H1 (cell line): ENCODE data around the gene SUCLG2. TPM values are rescaled to one million over a fixed set of nuclear protein-coding genes. Genes with fewer than 3 reads are reported as not detected.

Experiments used
- CTCF ChIA-PET: fragments of 300-600 bp; sonication (Branson Sonifier 250); formaldehyde crosslinking; loops from one replicate; lab custom pipeline; 2021; ENCODE audit not compliant: partially characterized antibody; lab: Charles Lee
- POLR2A ChIA-PET: fragments of 300-600 bp; sonication (Branson Sonifier 250); formaldehyde crosslinking; loops from one replicate; lab custom pipeline; 2021; ENCODE audit warnings: inconsistent platforms; ENCODE audit not compliant: partially characterized antibody; lab: Charles Lee
- DNase-seq, 2 experiments: peaks; one replicate each; pipeline versions ENCODE4 v3.0.0 to v3.0.0-alpha.2; 2010 to 2022; ENCODE audit warnings: low spot score in 2 of 2, low read depth in 1 of 2, mixed read lengths in 1 of 2
- FAIRE-seq: peaks from 2 replicates; lab custom pipeline; 2011; peaks lifted over from hg19 to GRCh38; lab: Jason Lieb, UNC
- H2AFZ ChIP-seq: 2 replicates; pipeline ENCODE4 v1.8.1; 2012; ENCODE audit warnings: low read length, inconsistent platforms
- H2AK5ac ChIP-seq: 2 replicates; pipeline ENCODE4 v1.6.1; 2013; ENCODE audit warnings: low read depth, low read length
- H2BK120ac ChIP-seq: replicated peaks from 2 replicates; pipeline ENCODE3; 2013; ENCODE audit warnings: low read depth, low read length, inconsistent platforms
- H2BK12ac ChIP-seq: 2 replicates; pipeline ENCODE4 v1.6.1; 2013; ENCODE audit warnings: low read depth, low read length
- H2BK15ac ChIP-seq: 2 replicates; pipeline ENCODE4 v1.6.1; 2013; ENCODE audit warnings: low read length
- H2BK20ac ChIP-seq: 2 replicates; pipeline ENCODE4 v1.6.1; 2013; ENCODE audit warnings: low read length
- H2BK5ac ChIP-seq: 2 replicates; pipeline ENCODE4 v1.6.1; 2013; ENCODE audit warnings: low read depth, low read length
- H3K14ac ChIP-seq: 2 replicates; pipeline ENCODE4 v1.6.1; 2013; ENCODE audit warnings: inconsistent platforms; ENCODE audit not compliant: insufficient read length
- H3K18ac ChIP-seq: 2 replicates; pipeline ENCODE4 v1.6.1; 2013; ENCODE audit warnings: low read length; ENCODE audit errors: extremely low read depth
- H3K23ac ChIP-seq: 2 replicates; pipeline ENCODE4 v1.6.1; 2013; ENCODE audit warnings: inconsistent platforms; ENCODE audit not compliant: insufficient read length
- H3K23me2 ChIP-seq: 2 replicates; pipeline ENCODE4 v1.6.1; 2013; ENCODE audit warnings: low read depth, low read length
- H3K27ac ChIP-seq: 2 replicates; pipeline ENCODE4 v1.6.1; 2011; ENCODE audit warnings: low read depth, low read length, inconsistent platforms
- H3K27me3 ChIP-seq, 4 experiments: replicated peaks in 1 of 4; 1 replicate in 1 of 4; 2 replicates in 3 of 4; pipeline versions ENCODE4 v1.6.1 to v1.8.1; 2011 to 2013; ENCODE audit warnings: low read length in 3 of 4, mild to moderate bottlenecking in 3 of 4, inconsistent platforms in 2 of 4, mixed read lengths in 2 of 4, moderate library complexity in 1 of 4; ENCODE audit not compliant: control insufficient read depth in 3 of 4, insufficient read depth in 3 of 4; ENCODE audit errors: extremely low read depth in 1 of 4
- H3K36me3 ChIP-seq, 4 experiments: 2 replicates each; pipeline versions ENCODE4 v1.6.1 to v1.8.1; 2011 to 2013; ENCODE audit warnings: mild to moderate bottlenecking in 4 of 4, low read length in 3 of 4, moderate library complexity in 2 of 4, control low read depth in 1 of 4, inconsistent platforms in 1 of 4; ENCODE audit not compliant: insufficient read depth in 4 of 4, control insufficient read depth in 2 of 4
- H3K4ac ChIP-seq: replicated peaks from 2 replicates; pipeline ENCODE3; 2013; ENCODE audit warnings: low read length, low read depth, mixed read lengths, inconsistent platforms; ENCODE audit not compliant: insufficient read length
- H3K4me1 ChIP-seq, 4 experiments: replicated peaks in 1 of 4; 1 replicate in 1 of 4; 2 replicates in 3 of 4; pipeline versions ENCODE4 v1.6.1 to v1.8.1; 2011 to 2013; ENCODE audit warnings: low read length in 3 of 4, inconsistent platforms in 2 of 4, mixed read lengths in 1 of 4; ENCODE audit not compliant: insufficient read depth in 4 of 4, control insufficient read depth in 3 of 4
- H3K4me2 ChIP-seq, 2 experiments: 2 replicates each; pipeline versions ENCODE4 v1.6.1 to v1.8.1; 2011 to 2013; ENCODE audit warnings: low read depth in 2 of 2, low read length in 2 of 2, control low read depth in 1 of 2, inconsistent platforms in 1 of 2, mild to moderate bottlenecking in 1 of 2; ENCODE audit not compliant: insufficient read depth in 1 of 2
- H3K4me3 ChIP-seq, 4 experiments: fragments of 200-600, 300-600 bp in 1 of 4; sonication (generic), shearing (Covaris generic), sonication (Bioruptor Twin) in 1 of 4; 2 replicates each; pipeline versions ENCODE4 v1.5.1 to v1.8.1; 2011 to 2016; ENCODE audit warnings: low read length in 4 of 4, low read depth in 3 of 4, control low read depth in 2 of 4, inconsistent platforms in 2 of 4, mild to moderate bottlenecking in 2 of 4, mixed read lengths in 1 of 4, moderate library complexity in 1 of 4; ENCODE audit not compliant: insufficient read depth in 2 of 4; ENCODE audit errors: extremely low read depth in 1 of 4
- H3K56ac ChIP-seq: replicated peaks from 2 replicates; pipeline ENCODE3; 2013; ENCODE audit warnings: low read depth, mild to moderate bottlenecking, mixed read lengths, low read length, inconsistent platforms; ENCODE audit not compliant: insufficient read length
- H3K79me1 ChIP-seq: 2 replicates; pipeline ENCODE4 v1.6.1; 2013; ENCODE audit warnings: low read depth, low read length, control low read depth
- H3K79me2 ChIP-seq, 2 experiments: 2 replicates each; pipeline versions ENCODE4 v1.6.1 to v1.8.1; 2012 to 2013; ENCODE audit warnings: low read length in 2 of 2, mild to moderate bottlenecking in 2 of 2, inconsistent platforms in 1 of 2; ENCODE audit not compliant: insufficient read depth in 2 of 2, control insufficient read depth in 1 of 2
- H3K9ac ChIP-seq, 4 experiments: replicated peaks in 1 of 4; 1 replicate in 1 of 4; 2 replicates in 3 of 4; pipeline versions ENCODE4 v1.6.1 to v1.8.1; 2011 to 2013; ENCODE audit warnings: low read depth in 3 of 4, low read length in 3 of 4, control low read depth in 2 of 4, mild to moderate bottlenecking in 2 of 4, moderate library complexity in 2 of 4, inconsistent platforms in 1 of 4; ENCODE audit errors: extremely low read depth in 1 of 4
- H3K9me3 ChIP-seq, 2 experiments: 2 replicates each; pipeline versions ENCODE4 v1.6.1 to v1.8.1; 2012 to 2013; ENCODE audit warnings: mild to moderate bottlenecking in 2 of 2, moderate library complexity in 2 of 2, control low read depth in 1 of 2, inconsistent platforms in 1 of 2, low read depth in 1 of 2, low read length in 1 of 2, mixed read lengths in 1 of 2; ENCODE audit not compliant: insufficient read depth in 2 of 2
- H4K20me1 ChIP-seq, 2 experiments: replicated peaks in 1 of 2; 2 replicates each; pipeline versions ENCODE3 to v1.8.1; 2011 to 2013; ENCODE audit warnings: inconsistent platforms in 2 of 2, low read length in 2 of 2, mild to moderate bottlenecking in 1 of 2; ENCODE audit not compliant: insufficient read depth in 2 of 2, control insufficient read depth in 1 of 2
- H4K5ac ChIP-seq: 2 replicates; pipeline ENCODE4 v1.6.1; 2013; ENCODE audit warnings: low read length, low read depth, mixed read lengths, inconsistent platforms; ENCODE audit not compliant: insufficient read length
- H4K8ac ChIP-seq: 2 replicates; pipeline ENCODE4 v1.8.0; 2013; ENCODE audit warnings: mild to moderate bottlenecking, moderate library complexity, low read length, inconsistent platforms; ENCODE audit not compliant: insufficient read depth; ENCODE audit errors: extremely low read depth
- H4K91ac ChIP-seq: replicated peaks from 2 replicates; pipeline ENCODE3; 2013; ENCODE audit warnings: low read length, mixed read lengths, inconsistent platforms; ENCODE audit not compliant: insufficient read length
- CTCF ChIP-seq, 3 experiments: IDR thresholded peaks; 1 replicate in 2 of 3; 2 replicates in 1 of 3; pipeline versions ENCODE4 v1.5.1 to v1.6.1; 2011; ENCODE audit warnings: low read length in 3 of 3, mild to moderate bottlenecking in 3 of 3, inconsistent platforms in 2 of 3, low read depth in 1 of 3, moderate library complexity in 1 of 3; ENCODE audit not compliant: insufficient read depth in 1 of 3; ENCODE audit errors: control extremely low read depth in 1 of 3
- RAD21 ChIP-seq, 2 experiments: IDR thresholded peaks in 1 of 2; conservative IDR thresholded peaks in 1 of 2; 2 replicates each; pipeline ENCODE4 v1.6.1; 2011; ENCODE audit warnings: low read depth in 2 of 2, low read length in 2 of 2, improper control_type of control experiment in 1 of 2, inconsistent platforms in 1 of 2, mild to moderate bottlenecking in 1 of 2, moderate library complexity in 1 of 2
- TBP ChIP-seq: IDR thresholded peaks from 2 replicates; pipeline ENCODE4 v1.6.1; 2011; ENCODE audit warnings: low read depth, low read length, improper control_type of control experiment
- TEAD4 ChIP-seq: IDR thresholded peaks from 2 replicates; pipeline ENCODE4 v1.6.1; 2012; ENCODE audit warnings: low read depth, low read length, inconsistent platforms, mixed read lengths
- WGBS, 2 experiments: shearing (Covaris generic) in 1 of 2; methylation state at CpG; one replicate each; pipeline versions ENCODE4 v1.1.6 to v1.1.7; 2013 to 2015; ENCODE audit warnings: low lambda C conversion rate in 2 of 2, mixed read lengths in 2 of 2, inconsistent platforms in 1 of 2, low coverage in 1 of 2, missing lambda C conversion rate in 1 of 2; ENCODE audit not compliant: insufficient replicate concordance in 2 of 2, insufficient coverage in 1 of 2, insufficient read length in 1 of 2; ENCODE audit errors: extremely low coverage in 1 of 2, missing lambda C conversion rate in 1 of 2; 5-methylcytosine and 5-hydroxymethylcytosine counted together
- polyA plus RNA-seq, 7 experiments: library from polyadenylated mRNA; depleted of rRNA in 3 of 7; stranded (reverse) in 5 of 7; unstranded in 2 of 7; fragments of >200 nt in 5 of 7; fragments of 200-250 nt in 2 of 7; gene quantifications; 1 replicate in 5 of 7; 2 replicates in 1 of 7; 4 replicates in 1 of 7; pipeline versions ENCODE4 v1.2.1 to v1.2.3, GENCODE V29; 2011 to 2013; ENCODE audit warnings: missing spikeins in 2 of 7, mixed read lengths in 2 of 7
- total RNA-seq: library from RNA; stranded (reverse); fragmentation: NEBNext Ultra II Directional; extraction: Animal tissue kit (Norgen Biotek cat#: 25700); gene quantifications from 2 replicates; pipeline ENCODE4 v1.2.1, GENCODE V29; 2021

The SUCLG2 gene
- total and polyA plus RNA-seq, 2 of the 8 experiments (the other 6 are each of a cell fraction or from before 2014, with no cell fraction given) = 12.9 to 46.2 TPM

- no peak overlapping the region for H2BK12ac ChIP-seq
- H3K27ac ChIP-seq = no peak overlapping the region
- FAIRE-seq (peak; percentile 52), DNase-seq (peak; percentile 13 to 50)
- H3K14ac ChIP-seq = no peak overlapping the region
- no peak overlapping the region for H2BK20ac ChIP-seq
- CTCF ChIA-PET = interaction anchor here (0.5 to 2.0 kb wide), 13 partner anchors 12 to 1283 kb away, joined by 3 to 8 read pairs (median 4); no protein-coding TSS in a partner anchor
- POLR2A ChIA-PET = interaction anchor here (1.1 kb wide), 1 partner anchor 8 kb away, joined by 3 read pairs; no protein-coding TSS in a partner anchor
- H4K20me1 ChIP-seq = peaks cover 2% of the 10 kb centered on the region in 2 experiments
- no peak overlapping the region for H3K56ac ChIP-seq
- H4K91ac ChIP-seq = no peak overlapping the region
- no peak overlapping the region for H3K4me2 ChIP-seq
- no peak overlapping the region for H2AK5ac ChIP-seq
- H3K18ac ChIP-seq = no peak overlapping the region
- no peak overlapping the region for H2BK5ac ChIP-seq
- H3K79me1 ChIP-seq = peaks cover 2% of the 10 kb centered on the region; the same call in 1 of the 2 replicates
- TF ChIP-seq TEAD4 (0 out of 2 replicates have a peak, but pooled peaks have one; percentile 6), CTCF (IDR thresholded peaks at IDR 0.05; ENCODE audit: control extremely low read depth in 1 of 3, insufficient read depth in 1 of 3, low read depth in 1 of 3, low read length in 3 of 3) (peak; percentile 47 to 67 (median 50)), RAD21 (IDR thresholded peaks at IDR 0.05 in 1 of 2, conservative IDR thresholded peaks at IDR 0.05 in 1 of 2; ENCODE audit: low read depth in 2 of 2, low read length in 2 of 2) (peak; percentile 72 to 77), TBP (no peak)
- H2BK120ac ChIP-seq = no peak overlapping the region
- no peak overlapping the region for H2AFZ ChIP-seq
- H3K4me1 ChIP-seq = no peaks in the 10 kb centered on the region
- no peak overlapping the region for H3K23ac ChIP-seq
- no peaks in the 10 kb centered on the region for H3K79me2 ChIP-seq
- H3K23me2 ChIP-seq = no peaks in the 10 kb centered on the region
- H3K9me3 ChIP-seq = 0 out of 4 replicates have a peak, but pooled peaks cover 0 to 3% of the 10 kb centered on the region in 2 experiments
- 89% methylated on average over 4 of the region's 4 CpGs; no CpG with 5 or more reads in 1 of the 2 experiments for WGBS, 2 experiments
- no peak overlapping the region for H2BK15ac ChIP-seq
- no peaks in the 10 kb centered on the region; a peak in 1 of 8 replicates for H3K36me3 ChIP-seq
- H3K4ac ChIP-seq = no peak overlapping the region
- no peaks in the 10 kb centered on the region for H3K27me3 ChIP-seq
- no peak overlapping the region for H4K8ac ChIP-seq
- no peak overlapping the region for H3K4me3 ChIP-seq
- H3K9ac ChIP-seq = no peak overlapping the region
- H4K5ac ChIP-seq = no peak overlapping the region
Measured at GRCh38 chr3:67593761-67594234, 60.6 kb downstream of the SUCLG2 start.
